Fibroblast of mammary gland (primary cell): ENCODE measurements around the gene TMEM132C.

Source experiments
- DNase-seq: peaks from one replicate; pipeline ENCODE4 v3.0.0-alpha.2; 2010; ENCODE audit warnings: low read depth
- H3K4me3 ChIP-seq: 2 replicates; pipeline ENCODE4 v1.5.1; 2011; ENCODE audit warnings: low read depth, mild to moderate bottlenecking, low read length, moderate library complexity; ENCODE audit not compliant: control insufficient read depth
- TF ChIP-seq, protein P1 (sequence below): conservative IDR thresholded peaks from 2 replicates; pipeline ENCODE4 v1.5.1; 2011; ENCODE audit warnings: low read depth, low read length, inconsistent platforms; ENCODE audit not compliant: control insufficient read depth, insufficient read depth

The TMEM132C gene

DNA sequence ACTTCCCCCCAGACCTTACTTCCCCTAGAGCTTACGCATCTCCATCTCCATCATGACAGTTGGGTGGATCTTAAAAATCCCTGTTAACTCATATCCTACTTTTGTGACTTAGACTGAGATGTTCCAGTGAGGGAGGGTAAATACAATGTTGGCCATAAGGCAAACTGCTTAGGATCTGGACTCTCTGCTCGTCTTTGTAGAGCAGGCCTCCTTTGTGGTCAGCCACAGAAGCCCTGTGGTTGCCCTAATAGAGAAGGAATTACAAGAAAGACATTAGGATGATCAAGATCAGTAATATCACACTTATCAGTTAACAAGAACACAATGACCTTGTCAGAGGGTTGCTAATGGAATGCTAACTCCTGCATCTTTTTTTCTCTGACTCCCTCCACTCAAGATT, 52.0 kb downstream of the TMEM132C start:
- TF ChIP-seq, protein P1, sequence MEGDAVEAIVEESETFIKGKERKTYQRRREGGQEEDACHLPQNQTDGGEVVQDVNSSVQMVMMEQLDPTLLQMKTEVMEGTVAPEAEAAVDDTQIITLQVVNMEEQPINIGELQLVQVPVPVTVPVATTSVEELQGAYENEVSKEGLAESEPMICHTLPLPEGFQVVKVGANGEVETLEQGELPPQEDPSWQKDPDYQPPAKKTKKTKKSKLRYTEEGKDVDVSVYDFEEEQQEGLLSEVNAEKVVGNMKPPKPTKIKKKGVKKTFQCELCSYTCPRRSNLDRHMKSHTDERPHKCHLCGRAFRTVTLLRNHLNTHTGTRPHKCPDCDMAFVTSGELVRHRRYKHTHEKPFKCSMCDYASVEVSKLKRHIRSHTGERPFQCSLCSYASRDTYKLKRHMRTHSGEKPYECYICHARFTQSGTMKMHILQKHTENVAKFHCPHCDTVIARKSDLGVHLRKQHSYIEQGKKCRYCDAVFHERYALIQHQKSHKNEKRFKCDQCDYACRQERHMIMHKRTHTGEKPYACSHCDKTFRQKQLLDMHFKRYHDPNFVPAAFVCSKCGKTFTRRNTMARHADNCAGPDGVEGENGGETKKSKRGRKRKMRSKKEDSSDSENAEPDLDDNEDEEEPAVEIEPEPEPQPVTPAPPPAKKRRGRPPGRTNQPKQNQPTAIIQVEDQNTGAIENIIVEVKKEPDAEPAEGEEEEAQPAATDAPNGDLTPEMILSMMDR: no peak
- DNase-seq: no peak
- no peak overlapping the region for H3K4me3 ChIP-seq

DNA sequence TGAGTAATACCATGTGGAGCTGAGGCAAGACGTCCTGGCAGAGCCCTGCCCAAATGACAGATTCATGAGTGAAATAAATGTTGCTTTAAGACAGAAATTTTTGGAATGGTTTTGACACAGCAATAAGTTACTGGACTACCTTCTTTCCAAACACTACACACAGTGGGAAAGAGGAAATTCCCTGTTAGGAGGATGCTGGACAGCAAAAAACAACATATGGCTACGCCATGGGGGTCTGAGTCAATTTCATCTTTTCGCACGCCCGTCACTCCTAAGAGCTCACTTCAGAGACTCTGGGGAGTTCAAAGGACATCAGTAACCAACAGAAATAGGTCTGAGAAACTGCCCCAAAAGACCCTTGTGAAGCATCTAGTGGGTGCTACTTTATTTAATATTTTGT, 55.4 kb downstream of the TMEM132C start:
- TF ChIP-seq, protein P1: no peak
- no peak for DNase-seq
- no peak overlapping the region for H3K4me3 ChIP-seq

DNA sequence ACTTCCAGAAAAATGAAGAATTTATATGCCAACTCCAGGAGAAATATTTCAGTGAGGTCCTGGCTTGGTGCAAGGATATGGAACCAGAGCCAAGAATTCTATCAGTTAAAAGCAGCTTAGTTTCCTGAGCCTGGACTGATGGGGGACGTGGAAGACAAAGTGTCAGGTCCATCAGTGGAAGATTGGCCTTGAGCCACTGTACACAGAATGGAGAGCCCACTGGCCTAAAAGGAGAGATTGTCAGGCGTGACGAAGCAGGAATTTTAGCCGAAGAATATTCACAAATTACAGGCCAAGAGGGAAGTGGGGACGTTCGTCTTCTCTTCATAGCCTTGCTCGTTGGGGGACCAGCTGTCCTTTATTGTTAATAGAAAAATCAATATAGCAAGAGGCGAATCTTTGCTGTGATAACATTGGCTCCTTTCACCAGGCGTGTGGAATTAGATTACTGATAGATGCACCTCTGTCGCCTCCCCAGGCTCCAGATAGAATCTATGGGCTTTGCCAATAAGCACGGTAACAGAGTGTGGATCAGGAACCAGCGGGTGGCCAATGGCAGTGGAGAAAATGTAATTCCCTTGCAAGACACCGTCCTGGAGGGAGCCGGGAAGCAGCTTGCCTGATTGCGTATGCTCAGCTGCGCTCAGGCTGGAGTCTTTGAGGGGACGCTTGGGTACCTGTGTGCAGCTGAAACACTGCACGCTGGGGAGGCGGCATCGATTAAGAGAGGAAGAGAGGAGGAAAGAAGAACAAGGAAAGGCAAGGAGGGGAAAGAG, 56.4 kb downstream of the TMEM132C start:
- TF ChIP-seq, protein P1: no peak
- DNase-seq: no peak
- no peak overlapping the region for H3K4me3 ChIP-seq

DNA sequence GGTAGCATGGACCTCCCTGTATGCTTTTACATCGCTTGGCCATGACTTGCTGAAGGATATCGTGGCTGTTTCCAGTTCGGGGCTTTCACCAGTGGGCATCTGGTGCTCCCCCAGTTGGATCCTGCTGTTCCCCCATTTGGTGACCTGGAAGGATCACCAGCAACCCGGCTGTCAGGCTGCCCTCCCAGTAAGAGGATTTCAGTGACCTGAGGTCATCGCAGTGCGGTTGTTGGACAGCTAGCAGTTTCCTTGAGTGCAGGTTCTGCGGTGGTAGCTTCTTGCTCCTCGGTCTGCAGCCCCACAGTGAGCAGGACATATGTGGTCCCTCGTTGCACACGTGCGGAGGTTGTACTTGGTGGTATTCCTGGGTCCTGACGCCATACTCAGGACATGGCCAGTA, 58.7 kb downstream of the TMEM132C start:
- TF ChIP-seq, protein P1: no peak
- no peak overlapping the region for H3K4me3 ChIP-seq
- no peak for DNase-seq

DNA sequence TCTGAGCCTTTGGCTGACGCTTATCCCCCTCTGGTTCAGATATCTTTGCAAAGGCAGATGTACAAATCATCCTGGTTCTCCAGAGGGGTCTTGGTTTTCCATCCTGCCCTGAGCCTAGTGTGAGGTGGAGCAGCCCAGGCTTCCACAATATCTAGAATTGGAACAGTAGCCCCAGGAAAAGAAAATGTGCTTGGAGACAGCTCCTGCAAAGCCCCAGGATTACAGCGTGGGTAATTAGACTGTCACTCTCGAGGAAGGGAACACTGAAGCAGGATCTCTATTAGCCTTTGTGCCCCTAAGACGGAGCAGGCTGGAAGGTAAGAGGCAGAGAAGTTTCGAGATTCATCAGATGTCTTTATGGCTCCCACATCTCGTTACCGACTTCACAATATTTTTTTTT, 59.4 kb downstream of the TMEM132C start:
- TF ChIP-seq, protein P1: no peak
- no peak for DNase-seq
- no peak overlapping the region for H3K4me3 ChIP-seq

DNA sequence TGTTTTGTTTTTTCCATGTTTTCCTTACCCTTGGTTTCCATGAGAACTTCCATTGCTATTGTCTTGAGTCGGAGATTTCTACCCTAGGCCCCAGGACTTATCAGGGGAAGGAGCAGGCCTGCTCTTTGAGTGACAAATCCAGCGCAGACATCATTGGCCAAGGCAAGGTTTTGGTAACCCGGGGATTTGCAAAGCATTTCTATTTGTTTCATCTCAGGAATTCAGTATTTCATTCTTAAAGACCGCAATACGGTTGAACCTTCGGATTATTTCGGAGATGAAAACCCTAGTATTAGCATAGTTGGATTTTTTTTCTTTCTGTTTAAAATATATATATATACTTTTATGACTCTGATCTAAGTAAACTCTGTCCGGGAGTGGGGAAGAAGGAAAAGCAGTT, 62.0 kb downstream of the TMEM132C start:
- H3K4me3 ChIP-seq: no peak overlapping the region
- TF ChIP-seq, protein P1: no peak
- DNase-seq: no peak
